Measurements from ENCODE around the gene ZNF846. TPM values are rescaled to one million over a fixed set of nuclear protein-coding genes. Genes with fewer than 3 reads are reported as not detected.
A peak's percentile ranks its signal among the peaks of the same experiment; 100 is the strongest.
"Not testable (repeated sequence)": the region's sequence is repeated elsewhere in the genome, so short reads cannot be mapped to it uniquely, and the experiment has no call there.

ZNF846 gene
- total and polyA plus RNA-seq, 5 donors from 2014 or later: 3.6 to 8.4 (median 4.0) TPM

DNA sequence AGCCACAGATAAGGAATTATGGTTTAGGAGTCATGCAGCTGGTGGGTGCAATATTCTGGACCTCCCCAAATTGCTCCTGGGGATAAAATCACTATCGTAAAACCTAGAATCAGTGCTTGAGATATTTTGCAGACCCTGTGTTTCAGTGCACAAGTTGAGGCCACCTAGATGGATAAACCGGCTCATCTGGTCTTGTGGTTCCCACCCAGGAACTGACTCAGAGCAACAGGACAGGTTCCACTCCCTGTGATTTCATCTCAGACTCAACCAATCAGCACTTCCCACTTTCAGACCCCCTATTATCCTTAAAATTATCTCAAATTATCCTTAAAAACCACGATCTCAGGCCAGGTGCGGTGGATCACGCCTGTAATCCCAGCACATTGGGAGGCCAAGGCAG, 29.3 kb upstream of the ZNF846 start:
- H3K27ac Mint-ChIP-seq: peak overlapping the region in 1 of 3 donors; percentile 78
- H3K27ac ChIP-seq (ENCODE audit: insufficient read depth, low read length, poor library complexity, severe bottlenecking): no peak overlapping the region

DNA sequence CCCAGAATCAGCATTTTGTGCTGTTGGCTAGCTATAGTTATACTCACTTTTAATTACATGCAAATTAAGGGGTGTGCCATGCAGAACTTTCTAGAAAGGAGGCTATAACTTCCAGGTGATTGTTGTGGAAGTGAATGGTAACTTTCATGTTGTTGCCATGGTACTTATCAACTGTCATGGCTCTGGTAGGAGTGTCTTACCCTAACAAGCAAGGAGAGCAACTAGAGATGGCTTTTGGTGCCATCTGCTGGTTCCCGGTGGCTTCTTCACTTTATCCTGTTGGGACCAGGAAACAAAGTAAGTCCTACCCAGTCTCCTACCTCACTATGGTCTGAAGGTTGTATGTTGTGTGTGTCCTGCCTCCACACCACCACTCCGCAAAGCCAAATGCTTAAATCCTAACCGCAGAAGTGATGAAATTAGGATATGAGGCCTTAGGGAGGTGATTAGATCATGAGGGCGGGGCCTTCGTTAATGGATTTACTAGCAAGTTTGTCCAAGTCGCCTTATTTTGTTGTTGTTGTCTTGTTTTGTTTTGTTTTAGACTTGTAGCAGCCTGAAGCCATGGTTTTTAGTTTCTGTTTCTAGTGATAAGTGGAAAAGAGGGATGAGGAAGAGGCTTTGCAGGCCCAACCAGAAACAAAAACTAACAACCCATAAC, 27.7 kb upstream of the ZNF846 start:
- no peaks in the 10 kb centered on the region for H3K36me3 Mint-ChIP-seq
- DNase-seq: peak; percentile 76 to 94 (median 88)

More for the DNA sequence above, 29.3 kb upstream of the ZNF846 start:
- DNase-seq (no peak), ATAC-seq (ENCODE audit: low read depth in 2 of 2) (no peak)
- Mint-ChIP-seq H3K27me3 (peaks cover 4% of the 10 kb centered on the region), H3K9me3 (no peaks in the 10 kb centered on the region), H3K4me3 (no peak overlapping the region), H3K36me3 (no peaks in the 10 kb centered on the region), H3K4me1 (peaks cover 15 to 25% (median 18%) of the 10 kb centered on the region in 4 donors)
- Histone ChIP-seq H3K4me1 (ENCODE audit: control insufficient read depth, insufficient read depth, low read length, poor library complexity, severe bottlenecking) (peaks cover 11% of the 10 kb centered on the region), H3K27me3 (ENCODE audit: control insufficient read depth, insufficient read depth, low read length) (no peaks in the 10 kb centered on the region), H3K9me3 (ENCODE audit: control insufficient read depth in 2 of 2, low read length in 2 of 2) (no peaks in the 10 kb centered on the region), H3K36me3 (ENCODE audit: control insufficient read depth, insufficient read depth, low read length) (no peaks in the 10 kb centered on the region), H3K4me3 (ENCODE audit: low read depth, low read length) (no peak overlapping the region)

DNA sequence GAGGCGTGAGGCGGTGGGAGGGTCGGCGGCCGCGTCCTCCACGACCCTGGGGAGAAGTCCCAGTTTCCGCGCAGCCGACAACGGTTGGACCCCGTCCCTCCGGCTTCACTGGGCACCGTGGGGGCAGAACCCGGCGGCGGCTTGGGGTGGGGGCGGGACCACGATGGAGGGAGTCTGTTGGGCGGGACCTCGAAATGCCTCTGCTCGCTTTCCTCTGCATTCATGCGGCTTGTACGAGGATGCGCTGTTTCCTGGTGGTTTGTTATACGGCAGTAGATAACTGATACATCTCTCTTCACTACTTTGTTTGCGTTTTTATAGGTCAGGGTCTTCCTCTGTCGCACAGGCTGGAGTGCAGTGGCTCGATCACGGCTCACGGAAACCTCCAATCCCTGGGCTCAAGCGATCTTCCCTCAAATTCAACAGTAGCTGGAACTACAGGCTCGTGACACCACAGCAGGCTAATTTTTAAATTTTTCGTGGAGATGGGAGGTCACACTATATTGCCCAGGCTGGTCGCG, 24.6 kb upstream of the ZNF846 start:
- Histone ChIP-seq H3K27me3 (ENCODE audit: control insufficient read depth, insufficient read depth, low read length) (no peaks in the 10 kb centered on the region), H3K9me3 (ENCODE audit: control insufficient read depth in 2 of 2, low read length in 2 of 2) (no peaks in the 10 kb centered on the region), H3K4me1 (ENCODE audit: control insufficient read depth, insufficient read depth, low read length, poor library complexity, severe bottlenecking) (peaks cover 21% of the 10 kb centered on the region), H3K4me3 (ENCODE audit: low read depth, low read length) (peak overlapping the region; percentile 35), H3K36me3 (ENCODE audit: control insufficient read depth, insufficient read depth, low read length) (no peaks in the 10 kb centered on the region), H3K27ac (ENCODE audit: insufficient read depth, low read length, poor library complexity, severe bottlenecking) (peak overlapping the region; percentile 96)
- H3K27ac Mint-ChIP-seq: peak overlapping the region; percentile 94 to 96 (median 95)
- peak in 1 of 2 donors; percentile 10 for ATAC-seq (ENCODE audit: low read depth in 2 of 2)
- peaks cover 4% of the 10 kb centered on the region for H3K27me3 Mint-ChIP-seq
- DNase-seq: peak in 2 of 3 donors; percentile 51 to 79
- H3K36me3 Mint-ChIP-seq: no peaks in the 10 kb centered on the region
- H3K4me1 Mint-ChIP-seq: peaks cover 15 to 27% (median 19%) of the 10 kb centered on the region in 4 donors
- H3K9me3 Mint-ChIP-seq: peaks cover 0 to 2% (median 0%) of the 10 kb centered on the region in 7 donors
- H3K4me3 Mint-ChIP-seq: peak overlapping the region; percentile 85 to 95 (median 88)

More for the DNA sequence above, 27.7 kb upstream of the ZNF846 start:
- Mint-ChIP-seq H3K9me3 (peaks cover 0 to 2% (median 0%) of the 10 kb centered on the region in 7 donors), H3K4me1 (peaks cover 15 to 29% (median 20%) of the 10 kb centered on the region in 4 donors), H3K27ac (peak overlapping the region; percentile 9 to 83 (median 73)), H3K27me3 (peaks cover 4% of the 10 kb centered on the region), H3K4me3 (peak overlapping the region in 2 of 4 donors; percentile 88 to 89)
- no peaks in the 10 kb centered on the region for H3K9me3 ChIP-seq (ENCODE audit: control insufficient read depth in 2 of 2, low read length in 2 of 2)
- no peaks in the 10 kb centered on the region for H3K36me3 ChIP-seq (ENCODE audit: control insufficient read depth, insufficient read depth, low read length)
- peak; percentile 46 to 57 for ATAC-seq (ENCODE audit: low read depth in 2 of 2)
- H3K27ac ChIP-seq (ENCODE audit: insufficient read depth, low read length, poor library complexity, severe bottlenecking): peak overlapping the region; percentile 79
- no peak overlapping the region for H3K4me3 ChIP-seq (ENCODE audit: low read depth, low read length)
- H3K27me3 ChIP-seq (ENCODE audit: control insufficient read depth, insufficient read depth, low read length): no peaks in the 10 kb centered on the region
- H3K4me1 ChIP-seq (ENCODE audit: control insufficient read depth, insufficient read depth, low read length, poor library complexity, severe bottlenecking): peaks cover 17% of the 10 kb centered on the region

DNA sequence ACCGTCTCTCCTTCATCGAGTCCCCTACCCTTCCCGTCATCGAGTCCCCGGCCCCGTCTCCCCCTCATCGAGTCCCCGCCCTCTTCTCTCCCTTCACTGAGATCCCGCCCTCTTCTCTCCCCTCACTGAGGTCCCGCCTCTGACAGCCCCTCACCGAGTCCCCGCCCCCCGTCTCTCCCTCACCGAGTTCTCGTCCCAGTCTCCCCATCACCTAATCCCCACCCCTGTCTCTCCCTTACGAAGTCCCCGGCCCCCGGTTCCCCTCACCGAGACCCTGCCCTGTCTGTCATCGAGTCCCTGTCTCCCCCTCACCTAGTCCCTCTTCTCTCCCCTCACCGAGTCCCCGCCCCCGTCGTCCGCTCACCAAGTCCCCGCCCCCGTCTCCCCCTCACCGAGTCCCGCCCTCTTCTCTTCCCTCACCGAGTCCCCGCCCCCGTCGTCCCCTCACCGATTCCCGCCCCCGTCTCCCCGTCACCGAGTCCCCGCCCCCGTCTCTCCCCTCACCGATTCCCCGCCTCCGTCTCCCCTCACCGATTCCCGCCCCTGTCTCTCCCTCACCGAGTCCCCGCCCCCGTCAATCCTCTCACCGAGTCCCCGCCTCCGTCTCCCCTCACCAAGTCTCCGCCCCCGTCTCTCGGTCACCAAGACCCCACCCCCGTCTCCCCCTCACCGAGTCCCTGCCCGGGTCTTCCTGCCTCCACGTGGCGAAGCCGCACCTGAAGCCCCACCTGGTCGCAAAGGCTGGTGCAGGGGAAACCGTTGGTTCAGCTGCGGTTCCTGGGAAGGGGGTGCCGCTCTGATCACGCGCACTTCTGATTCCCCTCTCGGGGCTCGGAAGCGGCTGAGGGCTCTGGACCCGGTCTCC, 23.9 kb upstream of the ZNF846 start:
- H3K27me3 Mint-ChIP-seq: peaks cover 4% of the 10 kb centered on the region
- H3K4me1 Mint-ChIP-seq: peaks cover 15 to 27% (median 19%) of the 10 kb centered on the region in 4 donors
- H3K27ac Mint-ChIP-seq: peak overlapping the region; percentile 94 to 96 (median 95)
- H3K36me3 Mint-ChIP-seq: no peaks in the 10 kb centered on the region
- no peaks in the 10 kb centered on the region for H3K9me3 ChIP-seq (ENCODE audit: control insufficient read depth in 2 of 2, low read length in 2 of 2)
- ATAC-seq (ENCODE audit: low read depth in 2 of 2): peak; percentile 52 to 57
- no peaks in the 10 kb centered on the region for H3K27me3 ChIP-seq (ENCODE audit: control insufficient read depth, insufficient read depth, low read length)
- peak overlapping the region; percentile 96 for H3K27ac ChIP-seq (ENCODE audit: insufficient read depth, low read length, poor library complexity, severe bottlenecking)
- no peak overlapping the region for H3K4me3 ChIP-seq (ENCODE audit: low read depth, low read length)
- H3K4me3 Mint-ChIP-seq: peak overlapping the region; percentile 85 to 95 (median 88)
- DNase-seq: peak; percentile 87 to 95 (median 89)
- H3K9me3 Mint-ChIP-seq: peaks cover 0 to 2% (median 0%) of the 10 kb centered on the region in 7 donors
- peaks cover 21% of the 10 kb centered on the region for H3K4me1 ChIP-seq (ENCODE audit: control insufficient read depth, insufficient read depth, low read length, poor library complexity, severe bottlenecking)
- H3K36me3 ChIP-seq (ENCODE audit: control insufficient read depth, insufficient read depth, low read length): no peaks in the 10 kb centered on the region

DNA sequence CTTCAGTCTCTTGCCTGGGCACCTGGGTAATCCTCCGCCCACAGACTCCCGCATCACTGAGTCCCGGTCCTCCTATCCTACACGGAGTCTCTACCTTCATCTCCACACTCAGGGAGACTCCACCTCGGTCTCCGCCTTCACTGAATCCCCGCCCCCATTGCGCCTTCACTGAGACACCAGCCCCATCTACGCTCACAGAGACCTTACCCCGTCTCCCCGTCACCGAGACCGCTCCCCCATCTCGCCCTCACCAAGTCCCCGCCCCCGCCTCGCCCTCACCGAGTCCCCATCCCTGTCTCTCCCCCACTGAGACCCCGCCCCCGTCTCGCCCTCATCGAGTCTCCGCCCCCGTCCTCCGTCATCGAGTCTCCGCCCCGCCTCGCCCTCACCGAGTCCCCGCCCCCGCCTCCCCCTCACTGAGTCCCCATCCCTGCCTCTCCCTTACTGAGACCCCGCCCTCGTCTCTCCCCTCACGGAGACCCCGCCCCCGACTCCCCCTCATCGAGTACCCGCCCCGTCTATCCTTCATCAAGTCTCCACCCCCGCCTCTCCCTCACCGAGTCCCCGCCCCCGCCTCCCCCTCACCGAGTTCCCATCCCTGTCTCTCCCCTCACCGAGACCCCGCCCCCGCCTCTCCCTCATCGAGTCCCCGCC, 23.1 kb upstream of the ZNF846 start:
- Mint-ChIP-seq H3K36me3 (no peaks in the 10 kb centered on the region), H3K9me3 (peaks cover 0 to 2% (median 0%) of the 10 kb centered on the region in 7 donors), H3K27ac (peak overlapping the region; percentile 32 to 96 (median 94)), H3K4me3 (peak overlapping the region; percentile 85 to 95 (median 88)), H3K27me3 (peaks cover 4% of the 10 kb centered on the region), H3K4me1 (peaks cover 15 to 28% (median 19%) of the 10 kb centered on the region in 4 donors)
- Histone ChIP-seq H3K27me3 (ENCODE audit: control insufficient read depth, insufficient read depth, low read length) (no peaks in the 10 kb centered on the region), H3K4me1 (ENCODE audit: control insufficient read depth, insufficient read depth, low read length, poor library complexity, severe bottlenecking) (peaks cover 21% of the 10 kb centered on the region), H3K27ac (ENCODE audit: insufficient read depth, low read length, poor library complexity, severe bottlenecking) (peak overlapping the region; percentile 96), H3K4me3 (ENCODE audit: low read depth, low read length) (peak overlapping the region; percentile 73), H3K36me3 (ENCODE audit: control insufficient read depth, insufficient read depth, low read length) (no peaks in the 10 kb centered on the region), H3K9me3 (ENCODE audit: control insufficient read depth in 2 of 2, low read length in 2 of 2) (no peaks in the 10 kb centered on the region)
- DNase-seq: peak; percentile 85 to 93 (median 90)
- ATAC-seq (ENCODE audit: low read depth in 2 of 2): peak; percentile 45 to 56

DNA sequence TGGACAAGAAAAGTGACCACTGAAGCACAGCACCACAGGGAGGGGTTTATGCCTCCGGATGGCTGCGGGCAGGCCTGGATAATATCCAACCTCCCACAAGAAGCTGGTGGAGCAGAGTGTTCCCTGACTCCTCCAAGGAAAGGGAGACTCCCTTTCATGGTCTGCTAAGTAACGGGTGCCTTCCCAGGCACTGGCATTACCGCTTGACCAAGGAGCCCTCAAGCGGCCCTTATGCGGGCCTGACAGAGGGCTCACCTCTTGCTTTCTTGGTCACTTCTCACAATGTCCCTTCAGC, 22.5 kb upstream of the ZNF846 start:
- ATAC-seq (ENCODE audit: low read depth in 2 of 2); H3K36me3 Mint-ChIP-seq: not testable (repeated sequence)
- peak overlapping the region in 3 of 4 donors; percentile 54 to 87 (median 85) for H3K4me3 Mint-ChIP-seq

DNA sequence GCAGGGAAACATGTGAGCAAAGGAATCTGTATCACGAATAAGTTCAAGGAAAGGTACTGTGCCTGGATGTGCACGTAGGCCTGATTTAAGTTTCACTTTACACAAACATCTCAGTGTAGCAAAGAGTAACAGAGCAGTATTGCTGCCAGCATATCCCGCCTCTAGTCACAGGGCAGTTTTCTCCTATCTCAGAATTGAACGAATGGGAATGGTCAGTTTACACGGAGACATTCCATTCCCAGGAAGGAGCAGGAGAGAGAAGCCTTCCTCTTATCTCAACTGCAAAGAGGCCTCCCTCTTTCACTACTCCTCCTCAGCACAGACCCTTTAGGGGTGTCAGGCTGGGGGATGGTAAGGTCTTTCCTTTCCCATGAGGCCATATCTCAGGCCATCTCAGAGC, 21.0 kb upstream of the ZNF846 start:
- not testable (repeated sequence) for H3K36me3 Mint-ChIP-seq; H3K4me3 ChIP-seq (ENCODE audit: low read depth, low read length); H3K27ac ChIP-seq (ENCODE audit: insufficient read depth, low read length, poor library complexity, severe bottlenecking); DNase-seq; H3K9me3 ChIP-seq (ENCODE audit: control insufficient read depth in 2 of 2, low read length in 2 of 2); ATAC-seq (ENCODE audit: low read depth in 2 of 2); H3K27me3 ChIP-seq (ENCODE audit: control insufficient read depth, insufficient read depth, low read length); H3K27me3 Mint-ChIP-seq; H3K9me3 Mint-ChIP-seq; H3K36me3 ChIP-seq (ENCODE audit: control insufficient read depth, insufficient read depth, low read length)
- peaks cover 22% of the 10 kb centered on the region for H3K4me1 ChIP-seq (ENCODE audit: control insufficient read depth, insufficient read depth, low read length, poor library complexity, severe bottlenecking)
- Mint-ChIP-seq H3K27ac (peak overlapping the region in 1 of 3 donors; percentile 31), H3K4me3 (peak overlapping the region in 2 of 4 donors; percentile 16 to 80), H3K4me1 (peaks cover 10 to 35% (median 12%) of the 10 kb centered on the region in 4 donors)

More for the DNA sequence above, 22.5 kb upstream of the ZNF846 start:
- not testable (repeated sequence) for DNase-seq; H3K9me3 ChIP-seq (ENCODE audit: control insufficient read depth in 2 of 2, low read length in 2 of 2); H3K27me3 ChIP-seq (ENCODE audit: control insufficient read depth, insufficient read depth, low read length); H3K9me3 Mint-ChIP-seq; H3K27me3 Mint-ChIP-seq; H3K4me3 ChIP-seq (ENCODE audit: low read depth, low read length); H3K36me3 ChIP-seq (ENCODE audit: control insufficient read depth, insufficient read depth, low read length)
- peaks cover 23% of the 10 kb centered on the region for H3K4me1 ChIP-seq (ENCODE audit: control insufficient read depth, insufficient read depth, low read length, poor library complexity, severe bottlenecking)
- Mint-ChIP-seq H3K27ac (peak overlapping the region in 1 of 3 donors; percentile 96), H3K4me1 (peaks cover 10 to 28% (median 14%) of the 10 kb centered on the region in 4 donors)
- peak overlapping the region; percentile 96 for H3K27ac ChIP-seq (ENCODE audit: insufficient read depth, low read length, poor library complexity, severe bottlenecking)
